HUDEP-2 (cell line): ENCODE data around the gene LAMA2.

Source experiments
- DNase-seq, 76 experiments: peaks; one replicate each; lab custom pipeline; 2025; ENCODE audit not compliant: unreplicated experiment in 76 of 76; lab: John Stamatoyannopoulos, UW

The LAMA2 gene

GRCh38 chr6:128892079-128892478 lies 9.1 kb downstream of the LAMA2 start:
- DNase-seq = no peak

GRCh38 chr6:128899341-128900050 lies 16.6 kb downstream of the LAMA2 start:
- no peak for DNase-seq

- no peak for DNase-seq
These were observed 20.8 kb downstream of the LAMA2 start for GRCh38 chr6:128903715-128904114.

DNA sequence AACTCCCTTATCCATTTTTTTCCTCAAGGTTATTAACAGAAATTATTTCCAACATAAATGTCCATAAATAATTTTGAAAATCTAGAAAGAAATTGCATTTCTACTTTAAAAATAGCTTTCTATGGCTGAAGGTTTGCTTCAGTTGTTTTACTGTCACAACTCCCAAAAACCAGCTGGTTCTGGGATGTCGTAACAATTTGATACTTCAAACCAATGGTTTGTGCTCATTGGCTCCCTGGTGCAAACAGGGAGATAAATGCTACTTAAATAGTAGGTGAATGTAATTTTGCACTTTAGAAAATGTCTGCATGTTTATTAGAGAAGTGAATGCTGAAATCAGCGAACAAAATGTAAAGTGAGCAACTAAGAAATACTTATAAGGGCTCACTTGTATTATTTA lies 31.1 kb downstream of the LAMA2 start:
- DNase-seq = no peak

DNA sequence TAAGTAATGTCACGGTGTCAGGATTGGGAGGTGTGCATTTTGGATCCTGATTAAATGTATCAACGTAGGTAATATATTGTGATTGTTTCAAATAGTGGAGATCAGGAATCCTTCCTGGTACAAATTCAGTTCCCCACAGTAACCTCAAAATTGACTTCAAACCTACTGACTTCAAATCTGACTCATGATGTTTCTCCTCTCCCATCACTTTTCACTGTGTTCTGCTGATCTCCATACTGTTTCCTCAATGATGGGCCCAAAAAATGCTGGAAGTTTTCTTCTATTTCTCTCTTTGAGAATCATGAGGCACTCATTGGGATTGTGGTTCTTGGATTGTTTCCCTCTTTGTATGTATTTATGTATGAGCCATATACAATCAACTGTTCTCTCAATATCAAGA lies 35.9 kb downstream of the LAMA2 start:
- DNase-seq = no peak

- DNase-seq = no peak
These were observed 36.7 kb downstream of the LAMA2 start for GRCh38 chr6:128919412-128920180.

DNA sequence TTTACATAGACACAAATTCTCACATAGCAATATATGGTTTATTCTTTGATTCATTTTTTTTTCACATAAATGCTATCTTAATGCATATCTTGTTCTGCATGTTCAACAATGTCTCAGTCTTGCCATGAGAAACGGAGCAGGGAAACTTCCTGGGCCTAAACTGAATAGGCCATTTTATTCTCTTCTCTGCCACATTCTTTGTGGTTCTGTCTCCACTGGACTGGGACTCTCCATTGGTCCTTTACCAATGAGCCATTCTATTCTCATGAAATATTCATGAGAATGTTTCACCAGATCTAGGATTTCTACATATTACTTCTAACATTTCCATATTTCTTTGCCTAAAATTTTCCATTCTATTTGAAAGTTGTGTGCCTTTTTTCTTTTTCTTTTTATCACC lies 42.8 kb downstream of the LAMA2 start:
- no peak for DNase-seq

DNA sequence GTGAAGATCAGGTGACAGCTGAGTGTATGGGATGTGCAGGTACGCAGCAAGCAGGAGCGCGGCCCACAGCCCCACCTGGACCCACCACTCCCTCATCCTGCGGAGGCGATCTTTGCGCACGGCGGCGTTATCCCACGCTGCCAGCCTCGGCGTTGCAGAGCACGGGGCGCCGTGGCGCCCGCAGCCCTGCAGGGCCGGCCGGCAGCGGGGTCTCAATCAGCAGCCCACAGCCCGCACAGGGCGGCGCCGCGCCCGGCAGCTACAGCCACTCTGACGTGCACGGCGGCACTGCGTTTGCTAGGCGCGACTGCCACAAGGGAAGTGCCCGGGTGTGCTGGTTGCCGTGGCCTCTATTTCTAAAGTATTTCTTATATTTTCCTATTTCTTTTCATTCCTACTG lies 46.9 kb downstream of the LAMA2 start:
- no peak for DNase-seq

GRCh38 chr6:128930321-128930720 lies 47.4 kb downstream of the LAMA2 start:
- DNase-seq = no peak

- DNase-seq = no peak
These were observed 49.1 kb downstream of the LAMA2 start for GRCh38 chr6:128932061-128932460.

DNA sequence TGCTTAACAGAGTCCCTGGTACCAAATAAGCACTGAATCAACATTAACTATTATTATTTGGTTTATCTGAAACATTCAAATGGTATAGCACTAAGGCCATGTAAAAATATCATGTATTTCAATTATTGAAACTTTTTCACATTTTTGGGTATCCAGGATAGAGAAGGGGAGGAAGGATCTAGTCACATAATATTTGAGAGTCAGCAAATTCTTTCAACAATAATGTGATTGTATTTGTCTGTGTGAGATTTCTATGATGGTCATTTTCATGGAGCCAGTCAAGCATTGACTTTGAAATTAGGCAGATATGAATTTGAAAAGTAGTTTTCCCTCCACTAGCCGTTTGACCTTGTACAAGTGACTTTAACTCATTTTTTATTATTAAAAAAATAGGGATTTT lies 67.9 kb downstream of the LAMA2 start:
- no peak for DNase-seq

DNA sequence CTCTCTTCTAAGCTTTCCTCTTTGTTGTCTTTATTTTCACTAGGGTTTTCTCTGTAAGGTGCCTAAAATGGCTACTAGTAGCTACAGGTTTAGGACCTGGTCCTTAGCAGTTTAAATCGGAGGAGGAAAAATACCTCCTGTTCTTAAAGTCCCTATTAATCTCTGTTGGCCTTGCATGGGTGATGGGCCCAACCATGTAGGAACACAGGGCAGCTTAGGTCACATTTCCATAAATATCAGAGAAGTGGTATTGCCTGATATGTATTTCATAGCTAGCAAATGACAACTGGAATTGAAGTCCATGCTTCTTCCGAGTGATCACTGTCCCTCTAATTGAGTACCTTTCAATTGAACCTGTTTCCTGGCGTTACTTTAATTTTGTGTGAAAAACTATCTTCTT lies 70.0 kb downstream of the LAMA2 start:
- no peak for DNase-seq

DNA sequence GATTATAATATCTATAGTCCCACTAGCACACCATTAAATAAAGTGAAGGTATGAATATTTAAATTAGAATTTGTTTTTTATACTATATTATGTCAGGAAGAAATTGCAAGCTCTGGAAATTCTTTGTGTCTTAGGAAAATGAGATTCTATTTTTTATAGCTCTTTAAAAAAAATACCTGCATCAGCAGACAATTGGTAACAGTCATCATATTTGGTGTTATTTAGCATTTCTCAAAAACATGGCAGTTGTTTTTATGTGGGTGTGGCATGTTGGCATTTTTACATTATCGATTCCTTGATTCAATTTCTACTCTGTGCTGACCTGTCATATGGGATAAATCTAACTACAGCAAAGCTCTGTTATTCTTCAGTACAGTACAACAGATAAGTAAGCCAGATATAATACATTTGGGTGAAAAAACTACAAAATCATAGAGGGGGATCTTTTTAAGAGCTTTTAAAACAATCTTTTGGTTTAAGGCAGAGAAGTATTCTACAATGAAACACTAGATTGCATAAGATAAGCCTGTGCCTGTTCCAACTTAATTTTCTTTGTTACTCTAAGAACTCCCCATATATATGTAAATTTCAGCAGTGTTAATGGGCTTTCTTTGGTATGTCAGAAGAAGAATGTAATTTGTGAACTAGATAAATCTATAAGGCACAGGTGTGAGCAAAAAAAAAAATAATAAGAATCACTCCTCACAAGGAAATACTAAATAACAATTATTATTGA lies 71.5 kb downstream of the LAMA2 start:
- DNase-seq = no peak

GRCh38 chr6:128963561-128963960 lies 80.6 kb downstream of the LAMA2 start:
- DNase-seq = no peak

GRCh38 chr6:128964233-128964755 lies 81.4 kb downstream of the LAMA2 start:
- DNase-seq = no peak

DNA sequence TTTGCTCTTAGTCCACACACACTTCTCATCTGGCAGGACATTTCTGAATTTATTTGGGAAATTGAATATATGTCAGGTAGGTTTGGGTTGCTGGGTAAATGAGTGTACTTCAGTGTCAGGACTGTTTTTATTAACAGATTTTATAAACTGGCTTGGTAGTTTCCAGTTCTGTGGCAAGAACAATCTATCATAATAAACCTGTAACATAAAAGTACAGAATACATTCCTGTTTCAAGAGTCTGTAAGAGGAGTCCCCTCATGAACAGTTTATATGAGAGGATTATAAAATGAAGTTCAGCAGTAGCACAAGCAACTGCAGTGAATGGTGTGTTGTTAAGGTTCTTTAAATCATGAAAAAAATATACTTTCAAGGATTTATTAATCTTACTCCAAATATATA lies 81.8 kb downstream of the LAMA2 start:
- DNase-seq = no peak

DNA sequence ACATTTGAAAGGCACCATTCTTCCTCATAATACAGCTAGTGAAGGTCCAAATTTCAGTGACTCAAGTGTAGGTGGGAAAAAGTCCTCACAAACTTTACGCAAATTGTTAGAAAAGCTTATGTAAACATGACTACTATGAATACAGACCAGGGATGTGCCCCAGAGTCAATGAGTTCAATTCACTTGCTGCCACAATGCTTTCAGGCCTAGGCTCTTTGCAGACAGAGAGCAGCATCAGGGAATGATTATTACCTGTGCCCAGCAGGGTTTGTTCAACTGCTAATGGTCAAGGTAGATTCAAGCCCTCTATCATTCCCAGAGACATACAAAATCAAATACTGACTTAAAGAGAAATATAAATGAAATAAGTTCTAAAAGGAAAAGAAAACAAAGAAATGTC lies 84.0 kb downstream of the LAMA2 start:
- no peak for DNase-seq

GRCh38 chr6:128979071-128979470 lies 96.1 kb downstream of the LAMA2 start:
- DNase-seq = no peak

- DNase-seq = no peak
These were observed 98.8 kb downstream of the LAMA2 start for GRCh38 chr6:128981716-128982115.

DNA sequence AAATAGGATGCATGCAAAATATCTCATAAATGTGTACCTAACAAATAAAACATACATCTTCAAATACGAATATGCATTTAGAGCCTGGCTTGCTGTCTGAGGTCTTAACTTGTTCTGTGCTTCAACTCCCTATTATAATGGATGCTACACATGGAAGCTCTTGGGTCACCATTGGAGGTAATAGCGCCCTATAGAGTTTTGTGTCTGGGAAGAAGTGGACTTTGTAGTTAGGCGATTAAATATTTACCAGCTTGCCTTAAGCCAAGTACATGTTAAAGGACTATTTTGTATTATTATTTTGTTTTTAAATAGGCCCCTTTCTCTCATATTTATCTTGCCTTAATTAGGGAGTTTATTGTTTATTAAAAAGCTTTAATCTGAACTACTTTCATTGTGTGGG lies 107.4 kb downstream of the LAMA2 start:
- no peak for DNase-seq

GRCh38 chr6:128990915-128991314 lies 108.0 kb downstream of the LAMA2 start:
- DNase-seq = no peak
